Activated CD4-positive, alpha-beta T cell treated with anti-CD3 and anti-CD28 coated beads for 4 hours (primary cell): ENCODE measurements around the gene ADCY7.

Source experiments
- DNase-seq, 2 donors: peaks; one replicate each; pipeline ENCODE4 v3.0.0-alpha.2; 2020

The ADCY7 gene

GRCh38 chr16:50300942-50301625, 34.7 kb downstream of the ADCY7 start:
- no peak for DNase-seq

GRCh38 chr16:50301626-50302471, 35.5 kb downstream of the ADCY7 start:
- DNase-seq, result no peak

GRCh38 chr16:50302472-50303005, 36.2 kb downstream of the ADCY7 start:
- DNase-seq, result no peak

GRCh38 chr16:50303041-50303604, 36.8 kb downstream of the ADCY7 start:
- no peak for DNase-seq

- DNase-seq, result no peak
These were observed 37.5 kb downstream of the ADCY7 start for GRCh38 chr16:50303605-50304466.

GRCh38 chr16:50304467-50305440, 38.4 kb downstream of the ADCY7 start:
- no peak for DNase-seq

- DNase-seq, result no peak
These were observed 39.2 kb downstream of the ADCY7 start for GRCh38 chr16:50305441-50306061.

GRCh38 chr16:50306287-50306686, 39.9 kb downstream of the ADCY7 start:
- no peak for DNase-seq

- no peak for DNase-seq
These were observed 42.0 kb downstream of the ADCY7 start for GRCh38 chr16:50308237-50308965.

GRCh38 chr16:50309156-50309526, 42.8 kb downstream of the ADCY7 start:
- no peak for DNase-seq

- DNase-seq, result no peak
These were observed 43.4 kb downstream of the ADCY7 start for GRCh38 chr16:50309527-50310307.

- DNase-seq, result no peak
These were observed 44.2 kb downstream of the ADCY7 start for GRCh38 chr16:50310308-50311133.

- no peak for DNase-seq
These were observed 44.8 kb downstream of the ADCY7 start for GRCh38 chr16:50311134-50311528.

GRCh38 chr16:50311891-50312501, 45.6 kb downstream of the ADCY7 start:
- no peak for DNase-seq

GRCh38 chr16:50313596-50314478, 47.5 kb downstream of the ADCY7 start:
- DNase-seq, result peak; percentile 44 to 50

GRCh38 chr16:50314665-50315064, 48.3 kb downstream of the ADCY7 start:
- DNase-seq, result no peak
